HG03280 (cell line): Measurements from ENCODE around the gene ERGIC1.
"Not testable (repeated sequence)": the region's sequence is repeated elsewhere in the genome, so short reads cannot be mapped to it uniquely, and the experiment has no call there.

ENCODE experiments used
- ATAC-seq: cut with Tn5 transposase; IDR thresholded peaks from one replicate; pipeline ENCODE4 v1.9.1; 2021; ENCODE audit warnings: mild to moderate bottlenecking, moderate library complexity; ENCODE audit not compliant: unreplicated experiment

The ERGIC1 gene

DNA sequence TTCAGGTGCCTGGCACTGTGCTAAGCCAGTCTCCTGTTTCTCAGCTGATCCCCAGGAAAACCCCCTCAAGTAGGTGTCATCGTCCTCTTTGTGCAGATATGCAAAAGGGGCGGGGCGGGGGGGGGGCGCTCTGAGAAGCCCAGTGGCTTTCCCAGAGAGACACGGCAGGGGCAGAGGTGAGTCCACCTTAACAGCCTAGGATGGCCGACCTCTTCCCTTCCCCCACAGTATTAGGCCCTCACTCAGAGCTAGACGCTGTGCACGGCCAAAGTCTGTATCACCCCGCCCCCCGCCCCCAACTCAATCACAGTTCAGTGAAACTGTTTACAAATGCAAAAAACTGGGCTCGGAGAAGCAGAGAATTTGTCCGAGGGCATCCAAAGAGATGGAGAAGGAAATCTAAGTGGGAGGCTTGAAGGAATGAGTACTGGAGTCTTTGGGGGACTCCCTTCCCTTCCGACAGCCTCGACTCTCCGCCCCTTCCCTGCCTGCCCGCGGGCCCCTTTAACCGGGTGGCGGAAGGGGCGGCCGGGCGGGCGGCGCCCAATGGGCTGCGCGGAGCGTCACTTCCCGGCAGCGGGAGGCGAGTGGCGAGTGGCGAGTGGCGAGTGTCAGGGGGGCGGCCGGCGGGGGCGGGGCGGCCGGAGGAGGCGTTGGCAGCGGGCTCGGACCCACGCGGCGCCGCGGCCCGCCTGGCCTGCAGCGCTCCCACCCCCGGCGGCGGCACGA lies at the start of gene ERGIC1:
TSS of gene ERGIC1 (plus strand) at position 566 of the 729 bp plus-strand sequence. CDS start at position 729, 163 bp downstream.
- ATAC-seq: peak; percentile 80

DNA sequence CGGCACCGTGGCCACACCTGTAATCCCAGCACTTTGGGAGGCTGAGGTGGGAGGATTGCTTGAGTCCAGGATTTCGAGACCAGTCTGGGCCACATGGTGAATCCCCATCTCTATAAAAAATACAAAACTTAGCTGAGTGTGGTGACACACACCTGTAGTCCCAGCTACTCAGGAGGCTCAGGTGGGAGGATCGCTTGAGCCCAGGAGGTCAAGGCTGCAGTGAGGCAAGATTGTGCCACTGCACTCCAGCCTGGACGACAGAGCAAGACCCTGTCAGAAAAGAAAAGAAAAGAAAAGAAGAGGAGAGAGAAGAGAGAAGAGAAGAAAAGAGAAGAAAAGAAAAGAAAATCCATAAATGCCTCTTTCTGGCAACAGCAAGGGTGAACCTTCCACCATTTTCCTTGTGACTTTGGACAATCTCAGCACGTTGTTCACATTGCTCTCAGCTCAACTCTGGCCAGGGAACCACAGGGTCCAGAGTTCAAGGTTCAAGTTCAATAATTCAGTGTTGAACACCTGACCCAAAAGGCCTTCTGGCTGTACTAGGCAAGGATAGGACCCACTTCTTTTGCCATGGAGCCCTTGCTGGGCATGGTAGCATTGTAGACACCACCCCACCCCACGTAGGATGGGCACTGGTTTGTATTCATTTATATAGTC lies 48.5 kb upstream of the ERGIC1 start:
- ATAC-seq: no peak

DNA sequence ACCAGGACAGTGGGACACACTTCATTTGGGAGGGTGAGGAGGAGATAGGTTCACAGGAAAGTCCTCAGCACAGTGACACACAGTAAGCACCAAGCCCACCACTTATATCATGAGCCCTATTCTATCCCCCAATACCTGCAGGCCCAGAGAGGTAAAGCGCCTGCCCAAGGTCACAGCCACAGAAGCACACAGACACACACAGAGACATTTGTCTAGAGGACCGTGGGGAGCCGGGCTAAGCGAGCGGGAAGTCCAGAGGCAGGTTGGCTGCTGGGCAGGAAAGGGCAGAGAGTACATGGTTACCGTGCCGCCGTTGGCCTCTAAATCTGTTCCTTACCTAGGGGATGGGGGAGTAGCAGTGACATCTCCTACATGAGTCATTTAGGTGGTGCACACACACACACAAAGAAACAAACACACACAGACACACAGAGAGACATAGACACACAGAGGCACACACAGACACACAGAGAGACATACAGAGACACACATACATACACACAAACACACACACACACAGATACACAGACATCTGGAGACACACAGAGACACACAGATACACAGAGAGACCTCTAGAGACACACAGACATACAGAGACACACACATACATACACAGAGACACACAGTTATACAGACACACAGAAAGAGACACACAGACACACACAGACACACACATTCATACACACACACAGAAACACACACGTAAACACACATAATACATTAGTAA lies 47.2 kb upstream of the ERGIC1 start:
- no peak for ATAC-seq

DNA sequence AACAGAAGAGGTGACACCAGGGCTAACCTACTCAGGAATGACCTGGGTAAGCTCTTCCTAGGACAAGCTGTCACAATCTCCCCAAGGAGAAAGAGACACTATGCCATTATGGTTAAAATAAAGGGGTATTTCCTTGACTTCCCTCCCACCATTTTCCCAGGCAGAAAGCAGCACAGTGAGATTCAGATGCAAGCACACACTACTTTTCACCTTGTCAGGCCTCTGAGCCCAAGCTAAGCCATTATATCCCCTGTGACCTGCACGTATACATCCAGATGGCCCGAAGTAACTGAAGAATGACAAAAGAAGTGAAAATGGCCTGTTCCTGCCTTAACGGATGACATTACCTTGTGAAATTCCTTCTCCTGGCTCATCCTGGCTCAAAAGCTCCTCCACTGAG lies 46.5 kb upstream of the ERGIC1 start:
- ATAC-seq: not testable (repeated sequence)

- ATAC-seq: no peak
Measured at GRCh38 chr5:172788771-172789686, 45.0 kb upstream of the ERGIC1 start.

DNA sequence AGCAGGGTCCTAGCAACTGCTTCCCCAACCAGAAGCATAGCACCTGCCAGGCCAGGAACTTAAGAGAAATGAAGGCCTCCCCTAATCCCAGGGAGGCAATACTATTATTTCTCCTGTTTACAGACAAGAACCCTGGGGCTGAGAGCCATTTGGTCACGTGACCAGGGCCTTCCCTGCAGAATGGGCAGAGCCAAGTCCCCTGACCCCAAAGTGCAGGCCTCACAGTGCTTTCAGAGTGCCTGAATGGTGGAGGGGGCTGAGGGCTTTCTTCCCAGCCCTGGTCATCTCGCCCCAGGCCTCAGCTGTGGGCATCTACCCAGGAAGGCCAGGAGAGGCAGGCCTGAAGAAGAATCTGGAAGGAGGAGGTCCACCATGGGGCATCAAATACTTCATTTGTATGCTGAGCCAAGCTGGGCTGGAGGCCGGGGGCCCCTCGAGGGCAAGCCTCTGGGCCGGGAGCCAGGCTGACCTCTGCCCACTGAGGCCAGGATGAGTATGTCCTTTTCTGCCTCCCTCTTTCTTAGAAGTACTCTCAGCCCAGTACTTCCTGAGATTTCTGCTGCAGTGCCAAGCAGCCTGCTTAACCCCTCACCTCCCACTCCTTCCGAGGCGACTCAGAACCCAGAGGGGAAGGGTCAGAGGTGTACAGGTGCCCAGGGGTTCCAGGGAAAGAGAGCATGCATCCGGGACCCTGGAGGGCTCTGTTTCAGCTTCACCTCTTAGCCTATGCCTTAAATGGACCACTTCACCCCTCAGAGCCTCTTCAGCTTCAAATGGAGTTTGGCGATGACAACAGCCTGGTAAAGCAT lies 44.2 kb upstream of the ERGIC1 start:
- ATAC-seq: no peak

GRCh38 chr5:172790496-172790889 lies 43.6 kb upstream of the ERGIC1 start:
- no peak for ATAC-seq

DNA sequence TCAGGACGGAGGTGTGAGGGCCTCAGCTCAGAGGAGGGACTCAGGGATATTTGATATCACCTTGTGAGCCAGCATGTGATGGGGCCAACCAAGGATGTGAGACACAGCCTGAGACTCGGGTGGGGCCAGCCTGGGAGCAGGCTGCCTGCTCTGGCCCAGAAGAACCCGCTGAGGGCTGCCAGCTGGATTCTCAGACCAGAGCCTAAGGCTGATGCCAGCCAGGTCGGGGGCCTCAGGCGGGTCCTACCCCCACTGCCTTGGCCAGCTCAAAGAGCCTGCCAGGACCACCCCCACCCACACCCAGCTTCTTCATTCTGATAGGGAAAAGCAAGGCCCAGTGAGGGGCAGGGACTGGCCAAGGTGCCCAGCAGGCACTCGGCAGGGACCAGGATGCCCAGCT lies 42.8 kb upstream of the ERGIC1 start:
- no peak for ATAC-seq

GRCh38 chr5:172791726-172792445 lies 42.2 kb upstream of the ERGIC1 start:
- ATAC-seq: no peak

GRCh38 chr5:172792701-172793570 lies 41.1 kb upstream of the ERGIC1 start:
- no peak for ATAC-seq

DNA sequence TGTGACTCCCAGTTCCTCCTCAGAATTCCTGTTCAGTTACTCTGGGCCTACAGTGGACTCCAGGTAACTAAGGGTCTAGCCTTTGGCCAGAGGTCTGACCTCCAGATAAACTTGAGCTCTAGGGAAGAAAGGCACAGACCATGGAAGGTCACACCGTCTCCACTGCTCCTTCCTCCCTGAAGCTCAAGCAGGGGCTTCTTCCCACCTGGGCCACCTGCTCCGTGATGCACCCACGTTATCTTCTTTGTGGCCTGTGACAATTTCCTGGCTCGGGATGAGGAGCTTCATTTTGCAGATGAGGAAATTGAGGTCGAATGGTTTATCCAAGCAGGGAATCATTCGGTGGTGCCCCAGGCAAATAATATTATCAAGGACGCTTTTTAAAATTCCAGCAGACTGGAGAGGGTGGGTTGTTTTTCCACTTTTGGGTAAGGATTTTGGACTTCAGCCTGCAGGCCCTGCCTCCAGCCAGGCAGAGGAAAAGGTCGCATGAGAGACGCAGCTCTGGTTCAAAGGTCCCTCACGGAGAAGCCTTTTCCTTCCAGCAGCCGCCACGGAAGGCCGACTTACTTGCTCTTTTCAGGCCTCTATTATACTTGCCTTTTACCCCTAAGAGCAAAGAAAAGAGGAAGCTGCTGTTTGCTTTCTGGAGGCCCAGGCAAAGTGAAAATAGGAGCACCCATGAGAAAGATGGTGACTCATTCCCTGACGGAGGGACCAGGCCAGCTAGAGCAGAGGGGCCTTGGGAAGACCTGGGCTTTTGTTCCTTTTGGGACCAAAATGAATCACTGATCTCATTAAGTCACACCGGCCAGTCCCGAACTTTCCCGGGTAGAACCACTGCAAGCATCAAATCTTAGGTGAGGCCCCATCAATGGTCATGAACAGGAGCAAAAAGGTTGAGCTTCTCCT lies 40.2 kb upstream of the ERGIC1 start:
- ATAC-seq: no peak

- ATAC-seq: no peak
Measured at GRCh38 chr5:172795318-172795977, 38.6 kb upstream of the ERGIC1 start.

DNA sequence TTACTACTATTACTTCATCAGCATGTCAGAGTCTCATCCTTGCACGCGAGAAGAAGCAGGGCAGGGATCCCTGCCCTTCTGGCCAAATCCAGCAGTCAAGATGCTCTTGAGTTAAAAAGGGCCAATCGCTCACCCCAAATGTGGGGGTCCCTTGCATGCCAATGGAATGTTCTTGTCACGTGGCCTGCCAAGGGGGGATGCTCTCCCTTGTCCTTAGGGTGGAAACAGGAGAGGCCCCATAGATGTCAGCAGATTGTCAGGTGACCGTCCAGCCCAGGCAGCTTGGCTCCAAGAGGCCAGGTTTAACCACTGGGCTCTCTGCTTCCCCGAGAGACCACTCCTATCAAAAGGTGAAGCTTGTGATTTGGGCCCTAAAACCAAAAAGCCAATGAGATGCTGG lies 37.7 kb upstream of the ERGIC1 start:
- ATAC-seq: no peak

GRCh38 chr5:172797771-172798191 lies 36.3 kb upstream of the ERGIC1 start:
- ATAC-seq: no peak

DNA sequence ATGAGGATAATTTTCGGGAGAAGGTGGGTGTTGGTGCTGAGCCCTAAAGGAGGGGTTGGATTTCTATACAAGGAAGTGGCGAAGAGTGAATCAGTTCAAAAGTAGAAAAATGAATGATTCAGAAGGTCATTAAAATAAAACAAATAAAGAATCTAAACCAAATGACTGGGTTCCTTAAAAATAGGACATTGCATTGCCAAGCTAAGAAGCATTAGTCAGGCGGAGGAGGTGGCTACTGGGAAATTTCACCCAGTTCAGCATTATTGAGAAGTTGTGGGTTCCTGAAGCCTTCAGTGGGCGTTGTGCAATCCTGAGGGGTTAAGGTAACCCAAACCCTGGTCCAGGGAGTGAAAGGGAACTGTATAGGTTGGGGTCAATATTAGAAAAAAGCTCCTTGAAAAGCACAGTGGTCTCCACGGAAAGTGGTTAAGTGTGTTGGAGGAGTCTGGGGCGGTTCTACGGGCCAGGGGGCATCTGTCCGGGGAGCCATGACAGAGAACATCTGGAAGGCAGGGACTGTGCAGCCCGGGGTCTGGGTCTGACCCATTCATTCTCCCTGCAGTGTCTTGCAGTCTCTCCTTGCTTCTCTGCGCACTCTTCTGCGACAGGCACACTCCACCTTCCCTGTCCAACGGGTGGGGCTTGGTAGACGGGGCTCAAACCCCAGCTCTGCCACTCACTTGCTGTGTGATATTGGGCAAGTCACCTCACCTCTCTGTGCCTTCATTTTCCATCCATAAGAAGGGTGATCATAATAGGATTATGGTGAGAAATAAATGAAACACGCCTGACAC lies 35.4 kb upstream of the ERGIC1 start:
- no peak for ATAC-seq

DNA sequence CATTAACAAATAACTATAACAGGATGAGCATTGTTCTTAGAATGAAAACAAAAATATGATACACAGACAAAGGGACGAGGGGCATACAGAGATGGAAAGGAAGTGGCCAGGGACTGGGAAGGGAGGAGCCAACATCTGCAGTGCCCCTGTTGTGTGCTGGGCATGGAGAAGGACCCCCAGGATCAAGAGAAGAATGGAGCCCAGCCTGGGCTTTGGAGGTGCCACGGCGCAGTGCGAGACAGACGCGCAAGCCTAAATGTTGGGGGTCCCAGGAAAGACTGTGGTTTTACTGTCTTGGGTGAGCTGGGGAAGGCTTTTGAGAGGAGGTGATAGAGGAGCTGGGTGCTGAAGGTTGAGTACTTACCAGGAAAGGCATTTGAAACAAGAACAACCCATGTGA lies 34.6 kb upstream of the ERGIC1 start:
- no peak for ATAC-seq
